ENCODE data around the gene PPP2R5C. TPM values are rescaled to one million over a fixed set of nuclear protein-coding genes. Genes with fewer than 3 reads are reported as not detected.
"Not testable (repeated sequence)": the region's sequence is repeated elsewhere in the genome, so short reads cannot be mapped to it uniquely, and the experiment has no call there.

The PPP2R5C gene
- total RNA-seq, 1 donor from 2014 or later, result 237 TPM

GRCh38 chr14:101775826-101776225 is 14.3 kb downstream of the PPP2R5C start:
- intact Hi-C loops (cut with micrococcal nuclease), result no loop called here

- intact Hi-C loops (cut with micrococcal nuclease), result no loop called here
Measured at GRCh38 chr14:101776344-101776743, 14.8 kb downstream of the PPP2R5C start.

- intact Hi-C loops (cut with micrococcal nuclease), result no loop called here
Measured at GRCh38 chr14:101780390-101780789, 18.9 kb downstream of the PPP2R5C start.

GRCh38 chr14:101780887-101781239 is 19.4 kb downstream of the PPP2R5C start:
- intact Hi-C loops (cut with micrococcal nuclease), result no loop called here

- intact Hi-C loops (cut with micrococcal nuclease), result no loop called here
Measured at GRCh38 chr14:101781240-101782061, 19.9 kb downstream of the PPP2R5C start.

GRCh38 chr14:101783260-101784016 is 21.9 kb downstream of the PPP2R5C start:
- intact Hi-C loops (cut with micrococcal nuclease), result no loop called here

GRCh38 chr14:101784631-101785030 is 23.1 kb downstream of the PPP2R5C start:
- intact Hi-C loops (cut with micrococcal nuclease), result no loop called here

GRCh38 chr14:101788016-101788635 is 26.6 kb downstream of the PPP2R5C start:
- intact Hi-C loops (cut with micrococcal nuclease), result no loop called here

- intact Hi-C loops (cut with micrococcal nuclease), result no loop called here
Measured at GRCh38 chr14:101789222-101789621, 27.7 kb downstream of the PPP2R5C start.

- intact Hi-C loops (cut with micrococcal nuclease), result no loop called here
Measured at GRCh38 chr14:101790232-101790631, 28.7 kb downstream of the PPP2R5C start.

- intact Hi-C loops (cut with micrococcal nuclease), result loop anchor here (2.0 kb wide), 2 partner anchors 17 to 33 kb away; no protein-coding TSS in a partner anchor
Measured at GRCh38 chr14:101791919-101792572, 30.5 kb downstream of the PPP2R5C start.

GRCh38 chr14:101796016-101796415 is 34.5 kb downstream of the PPP2R5C start:
- intact Hi-C loops (cut with micrococcal nuclease), result no loop called here

- intact Hi-C loops (cut with micrococcal nuclease), result no loop called here
Measured at GRCh38 chr14:101796479-101796878, 35.0 kb downstream of the PPP2R5C start.

- intact Hi-C loops (cut with micrococcal nuclease), result no loop called here
Measured at GRCh38 chr14:101797856-101798255, 36.3 kb downstream of the PPP2R5C start.

GRCh38 chr14:101804373-101804772 is 42.9 kb downstream of the PPP2R5C start:
- intact Hi-C loops (cut with micrococcal nuclease), result not testable (repeated sequence)

GRCh38 chr14:101806252-101806651 is 44.7 kb downstream of the PPP2R5C start:
- intact Hi-C loops (cut with micrococcal nuclease), result not testable (repeated sequence)

- intact Hi-C loops (cut with micrococcal nuclease), result loop anchor here (2.0 kb wide), 1 partner anchor 15 kb away; no protein-coding TSS in a partner anchor
Measured at GRCh38 chr14:101808020-101808641, 46.6 kb downstream of the PPP2R5C start.

GRCh38 chr14:101808894-101809670 is 47.6 kb downstream of the PPP2R5C start:
- intact Hi-C loops (cut with micrococcal nuclease), result loop anchor here (1.0 to 2.0 kb wide), 2 partner anchors 16 to 139 kb away; no protein-coding TSS in a partner anchor

- intact Hi-C loops (cut with micrococcal nuclease), result loop anchor here (1.0 to 2.0 kb wide), 5 partner anchors 9 to 138 kb away; partner anchors contain the start of gene PPP2R5C
Measured at GRCh38 chr14:101809671-101810514, 48.4 kb downstream of the PPP2R5C start.
